ENCODE measurements around the gene CEL.
"Not testable (repeated sequence)": the region's sequence is repeated elsewhere in the genome, so short reads cannot be mapped to it uniquely, and the experiment has no call there.

The CEL gene

GRCh38 chr9:133066181-133066983 is 4.6 kb downstream of the CEL start:
- DNase-seq, result no peak

GRCh38 chr9:133067006-133067405 is 5.2 kb downstream of the CEL start:
- no peak for DNase-seq

GRCh38 chr9:133067813-133068212 is 6.0 kb downstream of the CEL start:
- no peak for DNase-seq

- not testable (repeated sequence) for DNase-seq
Observed at GRCh38 chr9:133068431-133068830, 6.7 kb downstream of the CEL start.

- DNase-seq, result not testable (repeated sequence)
Observed at GRCh38 chr9:133070500-133070961, 8.8 kb downstream of the CEL start.

GRCh38 chr9:133070985-133071384 is 9.2 kb downstream of the CEL start:
- DNase-seq, result not testable (repeated sequence)

- DNase-seq, result no peak
Observed at GRCh38 chr9:133071484-133072150, 9.8 kb downstream of the CEL start.

- DNase-seq, result not testable (repeated sequence)
Observed at GRCh38 chr9:133072210-133072609, 10.4 kb downstream of the CEL start.

GRCh38 chr9:133073086-133074014 is 11.6 kb downstream of the CEL start:
- DNase-seq, result no peak

- no peak for DNase-seq
Observed at GRCh38 chr9:133074111-133074651, 12.4 kb downstream of the CEL start.

- no peak for DNase-seq
Observed at GRCh38 chr9:133075925-133076630, 14.3 kb downstream of the CEL start.

- no peak for DNase-seq
Observed at GRCh38 chr9:133076691-133077090, 14.9 kb downstream of the CEL start.

- DNase-seq, result no peak
Observed at GRCh38 chr9:133078486-133078885, 16.7 kb downstream of the CEL start.

GRCh38 chr9:133080161-133080560 is 18.4 kb downstream of the CEL start:
- DNase-seq, result no peak

- not testable (repeated sequence) for DNase-seq
Observed at GRCh38 chr9:133080786-133081779, 19.3 kb downstream of the CEL start.

- not testable (repeated sequence) for DNase-seq
Observed at GRCh38 chr9:133081957-133082644, 20.3 kb downstream of the CEL start.

- not testable (repeated sequence) for DNase-seq
Observed at GRCh38 chr9:133083688-133084087, 21.9 kb downstream of the CEL start.

- DNase-seq, result not testable (repeated sequence)
Observed at GRCh38 chr9:133086212-133086860, 24.6 kb downstream of the CEL start.

- no peak for DNase-seq
Observed at GRCh38 chr9:133086894-133087293, 25.1 kb downstream of the CEL start.

All from NCI-H1436 treated with DMSO at 0.1 percent for 48 hours (cell line).